Germinal center (tissue), 1 donor: Measurements from ENCODE around the gene CARMIL1.

Experiments
- DNase-seq: peaks from one replicate; pipeline ENCODE4 v3.0.0; 2012; ENCODE audit warnings: mixed read lengths, low spot score

Gene CARMIL1

DNA sequence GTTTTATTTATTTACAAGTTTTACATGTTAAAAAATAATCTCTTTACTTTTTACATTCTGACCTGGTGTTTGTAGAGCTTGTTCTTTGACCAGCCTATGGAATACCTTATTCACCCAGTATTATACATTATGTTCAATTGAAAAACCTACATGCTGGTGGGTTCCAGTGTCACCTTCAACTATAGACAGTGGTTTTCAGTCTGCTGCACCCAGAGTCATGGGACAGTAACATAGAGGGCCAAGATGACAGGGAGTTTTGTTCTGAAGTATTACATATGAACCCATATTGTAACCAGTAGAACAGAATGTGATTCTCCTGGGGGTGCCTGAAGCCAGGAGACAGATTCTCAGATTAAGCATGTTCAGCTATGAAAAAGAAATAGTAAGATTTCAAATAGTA is 233.4 kb downstream of the CARMIL1 start:
- no peak for DNase-seq

- no peak for DNase-seq
Observed at GRCh38 chr6:25519856-25520255, 240.7 kb downstream of the CARMIL1 start.

- no peak for DNase-seq
Observed at GRCh38 chr6:25524542-25524941, 245.4 kb downstream of the CARMIL1 start.

GRCh38 chr6:25525078-25525477 is 245.9 kb downstream of the CARMIL1 start:
- DNase-seq, result no peak

DNA sequence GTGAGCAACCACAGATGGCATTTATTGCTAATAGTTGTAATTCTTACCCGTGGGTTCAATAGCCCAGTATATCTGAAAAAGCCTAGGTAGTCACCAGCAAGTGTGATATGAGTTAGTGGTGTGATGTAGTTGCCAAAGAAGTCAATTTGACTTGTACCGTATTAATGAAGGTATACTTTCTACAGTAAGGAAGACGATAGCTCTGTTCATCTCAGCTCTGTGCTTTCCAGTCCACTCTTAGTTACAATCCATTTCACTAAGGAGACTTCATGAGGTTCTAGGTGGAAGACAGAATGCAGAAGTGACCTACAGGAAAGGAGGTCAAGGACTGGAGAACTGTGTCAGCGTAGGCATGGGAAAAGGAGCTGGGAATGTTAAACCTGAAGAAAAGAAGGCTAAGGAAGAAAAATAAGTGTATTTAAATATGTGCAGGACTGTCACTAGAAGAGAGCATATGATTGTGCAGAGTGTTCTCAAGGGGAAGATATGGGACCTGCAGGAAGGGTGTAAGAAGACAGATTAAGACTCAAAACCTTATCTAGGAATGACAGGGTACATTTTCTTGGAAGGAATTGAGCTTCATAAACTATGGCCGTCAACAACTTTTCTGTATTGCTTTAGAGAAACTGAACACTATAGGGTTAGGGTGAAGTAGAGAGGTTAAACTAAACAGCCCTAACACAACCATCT is 255.9 kb downstream of the CARMIL1 start:
- DNase-seq, result no peak

- DNase-seq, result no peak
Observed at GRCh38 chr6:25535632-25536225, 256.6 kb downstream of the CARMIL1 start.

GRCh38 chr6:25536781-25537180 is 257.6 kb downstream of the CARMIL1 start:
- DNase-seq, result no peak

DNA sequence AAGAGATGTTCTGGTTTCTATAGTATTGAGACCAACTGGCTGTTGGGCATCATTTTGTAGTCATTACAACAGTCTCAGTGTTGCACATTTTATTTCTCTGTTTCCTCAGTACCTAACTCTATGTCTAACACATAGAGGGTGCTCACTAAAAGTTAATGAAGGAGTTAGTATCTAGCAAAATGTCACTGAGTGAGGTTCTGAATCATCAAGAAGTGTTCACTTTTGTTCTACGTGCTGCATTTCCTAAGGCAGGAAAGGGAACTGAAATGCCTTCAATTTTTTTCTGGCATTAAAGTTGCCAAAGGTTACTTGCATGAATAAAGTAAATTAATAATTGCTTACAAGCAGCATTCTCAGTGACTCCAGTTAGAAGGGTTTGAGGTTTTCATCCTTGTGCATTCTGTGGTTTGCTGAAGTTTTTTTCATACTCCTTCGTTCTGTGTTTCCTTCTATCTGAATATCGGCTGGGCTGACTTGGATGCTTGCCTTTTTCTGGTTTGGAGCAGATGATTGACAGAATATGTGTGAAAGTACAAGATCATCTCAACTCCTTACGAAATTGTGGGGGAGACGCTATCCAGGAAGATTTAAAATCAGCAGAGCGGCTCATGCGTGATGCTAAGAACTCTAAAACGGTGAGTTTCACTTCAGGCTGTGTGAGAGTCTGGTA is 258.3 kb downstream of the CARMIL1 start:
- DNase-seq, result no peak

GRCh38 chr6:25541228-25541627 is 262.1 kb downstream of the CARMIL1 start:
- no peak for DNase-seq

- no peak for DNase-seq
Observed at GRCh38 chr6:25542984-25543910, 264.1 kb downstream of the CARMIL1 start.

GRCh38 chr6:25544833-25545232 is 265.7 kb downstream of the CARMIL1 start:
- no peak for DNase-seq

GRCh38 chr6:25547797-25548196 is 268.6 kb downstream of the CARMIL1 start:
- DNase-seq, result no peak

DNA sequence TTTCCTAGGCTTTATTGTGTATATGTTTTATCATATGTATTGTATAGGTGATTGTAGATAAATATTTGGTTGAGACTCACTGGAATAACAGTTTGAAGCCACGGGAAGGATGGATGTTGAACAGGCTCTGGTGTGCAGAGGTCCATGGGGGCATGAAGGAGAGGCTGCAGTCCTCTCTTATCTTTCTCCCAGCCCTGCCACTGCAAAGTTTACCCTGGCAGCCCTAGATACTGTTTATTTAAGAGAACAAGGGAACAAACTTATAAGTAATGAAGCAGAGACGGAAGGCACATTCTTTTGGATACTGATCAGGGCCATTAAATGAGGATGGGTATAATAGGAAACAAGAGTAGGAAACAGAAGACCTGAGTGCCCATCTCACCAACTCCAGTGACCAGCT is 269.3 kb downstream of the CARMIL1 start:
- no peak for DNase-seq

DNA sequence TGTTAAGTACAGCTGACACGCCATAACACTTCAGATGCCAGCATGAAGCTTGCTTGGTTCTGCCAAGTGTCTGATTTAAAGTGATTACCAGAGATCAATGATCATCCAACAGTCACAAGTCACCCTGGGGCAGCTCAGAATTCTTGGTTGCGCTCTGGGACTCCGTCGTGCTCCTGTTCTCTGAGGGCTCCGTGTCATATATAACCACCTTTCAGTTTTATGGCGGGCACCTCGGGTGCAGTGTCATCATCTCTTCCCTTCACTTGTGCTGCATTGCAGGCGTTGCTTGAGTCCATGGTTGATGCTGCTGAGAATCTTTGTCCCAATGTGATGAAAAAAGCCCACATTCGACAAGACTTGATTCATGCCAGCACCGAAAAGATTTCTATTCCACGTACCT is 271.5 kb downstream of the CARMIL1 start:
- no peak for DNase-seq

GRCh38 chr6:25553502-25553901 is 274.3 kb downstream of the CARMIL1 start:
- no peak for DNase-seq

DNA sequence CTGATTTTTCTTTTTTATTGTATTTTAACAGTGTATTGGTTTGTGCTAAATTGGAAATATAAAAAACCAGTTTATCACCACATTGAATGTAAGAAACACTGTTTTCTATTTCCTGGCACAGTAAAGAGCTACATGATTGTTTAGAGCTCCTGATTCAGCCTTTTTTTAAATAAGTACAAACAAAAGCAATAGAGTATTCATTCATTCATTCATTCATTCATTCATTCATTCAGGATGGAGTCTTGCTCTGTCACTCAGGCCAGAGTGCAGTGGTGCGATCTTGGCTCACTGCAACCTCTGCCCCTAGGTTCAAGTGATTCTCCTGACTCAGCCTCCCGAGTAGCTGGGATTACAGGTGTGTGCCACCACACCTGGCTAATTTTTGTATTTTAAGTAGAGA is 276.0 kb downstream of the CARMIL1 start:
- DNase-seq, result no peak

GRCh38 chr6:25556516-25556915 is 277.3 kb downstream of the CARMIL1 start:
- DNase-seq, result peak; percentile 43

DNA sequence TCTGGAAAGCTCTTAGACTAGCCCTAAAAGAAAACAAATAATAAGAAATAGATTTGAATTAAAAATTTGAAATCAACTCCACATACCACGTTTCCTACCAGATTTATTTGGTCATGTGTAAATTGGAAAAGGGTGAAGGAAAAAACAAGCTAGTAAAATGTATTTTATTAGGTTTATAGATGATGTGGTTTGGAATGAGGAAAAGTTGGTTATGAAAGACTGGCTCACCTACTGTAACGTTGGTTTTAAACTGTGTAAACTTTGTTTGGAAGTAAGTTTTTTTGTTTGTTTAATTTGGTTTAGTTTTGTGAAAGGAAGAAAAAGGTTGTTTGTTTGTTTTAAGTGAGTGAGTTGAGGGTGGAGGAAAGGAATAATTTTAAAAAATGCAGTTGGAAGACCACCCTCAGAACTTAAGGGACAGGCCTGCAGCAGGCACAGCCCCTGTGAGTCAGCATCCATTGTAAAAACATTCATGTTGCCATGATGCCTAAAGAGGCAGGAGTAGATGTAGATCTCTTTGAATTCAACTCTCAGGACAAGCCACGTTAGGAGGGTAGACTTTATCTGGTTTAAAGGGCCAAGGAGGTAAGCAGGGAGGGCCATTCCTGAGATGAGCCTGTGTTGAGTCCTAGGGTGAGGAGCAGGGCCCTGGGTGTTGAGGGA is 279.1 kb downstream of the CARMIL1 start:
- DNase-seq, result no peak

GRCh38 chr6:25560865-25561264 is 281.7 kb downstream of the CARMIL1 start:
- no peak for DNase-seq

GRCh38 chr6:25564943-25565342 is 285.8 kb downstream of the CARMIL1 start:
- no peak for DNase-seq

GRCh38 chr6:25570578-25570977 is 291.4 kb downstream of the CARMIL1 start:
- DNase-seq, result no peak

DNA sequence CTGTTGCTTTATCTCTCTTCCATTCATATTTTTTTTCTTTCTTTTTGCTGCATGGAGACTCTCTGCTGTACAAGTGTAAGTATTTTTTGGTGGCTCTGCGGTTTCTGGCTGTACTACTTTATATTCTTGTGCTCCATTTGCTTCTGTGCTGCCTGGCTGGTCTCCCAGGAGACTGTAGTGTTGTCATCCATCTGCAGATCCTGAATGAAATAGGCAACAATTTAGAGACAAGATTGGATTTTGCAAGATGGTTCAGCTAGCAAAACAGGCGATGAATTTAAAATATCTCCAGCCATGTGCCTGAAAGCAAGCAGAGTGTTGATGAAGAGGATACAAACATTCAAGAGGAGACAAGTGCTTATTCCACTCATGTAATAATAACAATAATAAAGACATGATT is 297.7 kb downstream of the CARMIL1 start:
- DNase-seq, result no peak
